HEK293T (cell line): ENCODE results near the gene MIEF2.

Experiments used
- FOXK2 ChIP-seq: fragments of 450-650 bp; IDR thresholded peaks from 2 replicates; pipeline ENCODE4 v1.6.1; 2016; ENCODE audit warnings: mild to moderate bottlenecking
- FOXM1 ChIP-seq: fragments of 450-650 bp; IDR thresholded peaks from 2 replicates; pipeline ENCODE4 v1.6.1; 2017; ENCODE audit warnings: mild to moderate bottlenecking, borderline replicate concordance
- HDGF ChIP-seq: fragments of 450-650 bp; IDR thresholded peaks from 2 replicates; pipeline ENCODE4 v1.6.1; 2017; ENCODE audit warnings: antibody characterized with exemption, borderline replicate concordance
- NFRKB ChIP-seq: fragments of 450-650 bp; IDR thresholded peaks from 2 replicates; pipeline ENCODE4 v1.6.1; 2016; ENCODE audit warnings: mild to moderate bottlenecking, moderate library complexity
- PKNOX1 ChIP-seq: fragments of 450-650 bp; IDR thresholded peaks from 2 replicates; pipeline ENCODE4 v1.6.1; 2016
- SP1 ChIP-seq: fragments of 450-650 bp; IDR thresholded peaks from 2 replicates; pipeline ENCODE4 v1.6.1; 2017

- TF ChIP-seq FOXK2: no peak
- no peak for TF ChIP-seq NFRKB
- no peak for TF ChIP-seq SP1
- no peak for TF ChIP-seq HDGF
- no peak for TF ChIP-seq FOXM1
- no peak for TF ChIP-seq PKNOX1
These were observed 46.7 kb upstream of the MIEF2 start for GRCh38 chr17:18213666-18214270.
